ENCODE measurements around the gene RMRP.
"Not testable (repeated sequence)": the region's sequence is repeated elsewhere in the genome, so short reads cannot be mapped to it uniquely, and the experiment has no call there.

DNA sequence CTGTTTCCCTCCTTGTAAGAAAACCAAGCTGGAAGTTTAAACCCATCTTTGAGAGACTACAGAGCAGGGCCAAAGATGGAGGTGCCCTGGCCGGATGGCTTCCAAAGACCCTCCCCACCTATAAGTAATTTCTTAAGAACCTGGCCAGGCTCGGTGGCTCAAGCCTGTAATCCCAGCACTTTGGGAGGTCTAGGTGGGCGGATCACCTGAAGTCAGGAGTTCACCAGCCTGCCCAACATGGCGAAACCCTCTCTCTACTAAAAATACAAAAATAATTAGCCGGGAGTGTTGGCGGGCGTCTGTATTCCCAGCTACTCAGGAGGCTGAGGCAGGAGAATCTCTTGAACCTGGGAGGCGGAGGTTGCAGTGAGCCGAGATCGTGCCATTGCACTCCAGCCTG, 12.1 kb downstream of the RMRP start:
- not testable (repeated sequence) for TF ChIP-seq EZH2 (IDR thresholded peaks at IDR 0.05; ENCODE audit: borderline replicate concordance, low read depth, low read length, severe bottlenecking); CTCF (IDR thresholded peaks at IDR 0.05; ENCODE audit: borderline replicate concordance, extremely low read depth, low read length, poor library complexity, severe bottlenecking)

Data from DND-41 (cell line).